ENCODE results near the gene BCL3. TPM values are rescaled to one million over a fixed set of nuclear protein-coding genes. Genes with fewer than 3 reads are reported as not detected.

The BCL3 gene
- total RNA-seq, 1 experiment from 2014 or later, result 2.2 TPM

- peaks cover 2% of the 10 kb centered on the region for H4K20me1 ChIP-seq (ENCODE audit: control insufficient read depth, insufficient read depth, insufficient read length)
- no peak overlapping the region for H2AFZ ChIP-seq (ENCODE audit: low read length)
- H3T11ph ChIP-seq (ENCODE audit: low read length), result no peak overlapping the region
- H2BK15ac ChIP-seq (ENCODE audit: low read depth, low read length), result no peak overlapping the region
- Mint-ChIP-seq H3K27me3 (ENCODE audit: low read depth) (peaks cover 13% of the 10 kb centered on the region), H3K4me1 (peaks cover 3 to 7% of the 10 kb centered on the region in 2 experiments; a peak in 2 of 4 replicates), H3K9me3 (no peaks in the 10 kb centered on the region; a peak in 2 of 5 replicates), H3K36me3 (ENCODE audit: insufficient read depth in 1 of 3, low read depth in 3 of 3) (no peaks in the 10 kb centered on the region), H3K27ac (no peak overlapping the region; a peak in 1 of 7 replicates), H3K4me3 (peak overlapping the region in 1 of 2 experiments; percentile 43; a peak in 1 of 5 replicates)
- H3K79me2 ChIP-seq (ENCODE audit: insufficient read depth, low read length), result no peaks in the 10 kb centered on the region
- H2BK12ac ChIP-seq (ENCODE audit: insufficient read length, low read depth, low read length), result no peak overlapping the region
- no peaks in the 10 kb centered on the region for H3K9me3 ChIP-seq (ENCODE audit: control insufficient read depth, low read depth, low read length)
- H3K56ac ChIP-seq (ENCODE audit: insufficient read length, low read depth, low read length), result no peak overlapping the region
- H3K27ac ChIP-seq (ENCODE audit: insufficient read length, low read depth, low read length), result no peak overlapping the region
- no peak overlapping the region for H4K8ac ChIP-seq (replicated peaks; ENCODE audit: insufficient read length, low read depth, low read length)
- H4K5ac ChIP-seq (ENCODE audit: insufficient read length, low read depth, low read length), result no peak overlapping the region
- H4K91ac ChIP-seq (ENCODE audit: insufficient read length, low read depth, low read length), result no peak overlapping the region
- H3K9ac ChIP-seq (ENCODE audit: extremely low read depth, insufficient read length, low read length), result no peak overlapping the region
- DNase-seq, result peak; percentile 54
- no peak overlapping the region for H3K4ac ChIP-seq (ENCODE audit: low read depth, low read length)
- no peak overlapping the region for H3K23ac ChIP-seq (ENCODE audit: insufficient read length, low read depth, low read length)
- H2AK5ac ChIP-seq (ENCODE audit: insufficient read length, low read length), result no peak overlapping the region
- no peak overlapping the region; the same call in 1 of the 2 replicates for H3K14ac ChIP-seq (ENCODE audit: insufficient read depth, low read length)
- H2BK20ac ChIP-seq (ENCODE audit: low read depth, low read length, poor library complexity, severe bottlenecking), result no peak overlapping the region
- TF ChIP-seq CTCF (conservative IDR thresholded peaks at IDR 0.05), result no peak
- H3K23me2 ChIP-seq (ENCODE audit: insufficient read length, low read depth, low read length, poor library complexity, severe bottlenecking), result peaks cover 4% of the 10 kb centered on the region
- peaks cover 3% of the 10 kb centered on the region; the same call in 1 of the 2 replicates for H3K27me3 ChIP-seq (ENCODE audit: insufficient read depth, low read length)
- WGBS (ENCODE audit: extremely low coverage, insufficient read length, low lambda C conversion rate), result no CpG with 5 or more reads among the region's 23 CpGs
- H3K4me2 ChIP-seq (ENCODE audit: insufficient read depth, insufficient read length, low read length), result no peak overlapping the region
- H3K18ac ChIP-seq (ENCODE audit: insufficient read length, low read depth, low read length), result no peak overlapping the region
- no peaks in the 10 kb centered on the region; the same call in 1 of the 2 replicates for H3K4me1 ChIP-seq (ENCODE audit: insufficient read depth, low read length)
- H2BK120ac ChIP-seq (ENCODE audit: low read depth, low read length, poor library complexity, severe bottlenecking), result no peak overlapping the region
- H2BK5ac ChIP-seq (ENCODE audit: insufficient read length, low read length), result no peak overlapping the region
- no peaks in the 10 kb centered on the region for H3K79me1 ChIP-seq (ENCODE audit: insufficient read depth, low read depth, low read length, poor library complexity, severe bottlenecking)
Measured at GRCh38 chr19:44776402-44777096, 28.0 kb downstream of the BCL3 start.

Measured in H9 (cell line).